Body of pancreas (tissue), 4 donors: Measurements from ENCODE around the gene SLC7A6OS.

Experiments used
- CTCF ChIP-seq, 7 experiments: fragments of 450-650 bp in 4 of 7; fragments of 200-600 bp in 3 of 7; sonication (generic) in 3 of 7; IDR thresholded peaks; one replicate each; pipeline ENCODE4 v1.5.1; 2016 to 2019; ENCODE audit warnings: antibody characterized with exemption in 7 of 7
- POLR2A ChIP-seq, 3 donors: fragments of 450-650 bp; IDR thresholded peaks; one replicate each; pipeline ENCODE4 v1.6.1; 2016; ENCODE audit warnings: antibody characterized with exemption in 3 of 3, mild to moderate bottlenecking in 2 of 3

GRCh38 chr16:68351991-68352431, 41.3 kb upstream of the SLC7A6OS start:
- TF ChIP-seq CTCF (IDR thresholded peaks at IDR 0.05) (no peak), POLR2A (IDR thresholded peaks at IDR 0.05) (no peak)
